ENCODE measurements around the gene CHCHD5. TPM values are rescaled to one million over a fixed set of nuclear protein-coding genes. Genes with fewer than 3 reads are reported as not detected.

CHCHD5 gene
- total and polyA plus RNA-seq, 2 of the 4 experiments (the other 2 are of a cell fraction), result 4.8 to 40.1 TPM

DNA sequence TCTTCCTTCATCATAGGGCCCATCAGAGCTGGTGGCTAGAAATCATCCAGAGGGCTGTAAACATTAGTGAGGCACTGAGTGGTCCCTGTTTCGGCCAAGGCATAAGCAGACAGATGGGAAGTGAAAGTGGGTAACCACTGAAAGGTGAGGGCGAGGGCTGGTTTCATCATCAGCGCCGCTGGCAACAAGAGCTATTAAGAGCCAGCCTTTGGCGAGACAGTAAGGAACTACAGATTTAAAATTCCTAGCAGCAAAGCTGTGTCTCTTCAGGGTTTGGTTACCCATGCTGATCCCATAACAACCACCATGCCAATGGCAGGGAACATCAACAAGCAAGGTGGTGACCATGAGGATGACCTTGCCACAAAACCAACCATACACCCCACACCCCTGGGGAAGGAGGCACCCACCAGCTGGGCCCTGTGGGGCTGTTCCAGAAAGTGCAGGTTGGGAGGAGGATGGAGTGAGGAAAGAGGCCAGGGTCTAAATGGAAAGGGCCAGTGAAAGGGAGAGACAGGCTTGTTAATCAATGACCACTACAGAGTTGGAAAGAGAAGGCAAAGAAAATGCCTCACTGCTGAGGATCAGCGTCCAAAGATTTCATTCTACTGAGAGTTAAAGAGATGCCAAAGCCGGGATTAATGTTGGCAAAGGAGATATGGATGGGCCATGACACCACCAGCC, 52.3 kb downstream of the CHCHD5 start:
- H2BK5ac ChIP-seq (ENCODE audit: low read depth, low read length, poor library complexity, severe bottlenecking), result no peak overlapping the region
- no peak overlapping the region for H3K4ac ChIP-seq (ENCODE audit: low read depth, low read length)
- no peaks in the 10 kb centered on the region for H4K20me1 ChIP-seq (ENCODE audit: insufficient read depth, low read length)
- no peaks in the 10 kb centered on the region for H3K9me3 ChIP-seq (ENCODE audit: control insufficient read depth, insufficient read depth, low read length)
- 90% methylated on average over 5 of the region's 7 CpGs; no CpG with 5 or more reads in 1 of the 2 experiments for WGBS, 2 experiments (ENCODE audit: extremely low coverage in 2 of 2, insufficient read length in 1 of 2)
- ATAC-seq (ENCODE audit: low read depth) (no peak), DNase-seq (no peak)
- in situ Hi-C loops (cut with MboI; ENCODE audit: low sequenced_read_pairs), result no loop called here
- H2BK20ac ChIP-seq (ENCODE audit: low read depth, low read length), result no peak overlapping the region; the same call in 1 of the 2 replicates
- ChIA-PET POLR2A (ENCODE audit: unreplicated experiment) (no interaction called here), CTCF (interaction anchor here (0.5 to 0.6 kb wide), 2 partner anchors 43 to 155 kb away, joined by 3 to 5 read pairs; no protein-coding TSS in a partner anchor)
- H3K4me3 ChIP-seq (ENCODE audit: insufficient read depth, low read depth, low read length), result no peak overlapping the region
- H3K27me3 ChIP-seq (ENCODE audit: control insufficient read depth, insufficient read depth, low read length), result no peaks in the 10 kb centered on the region
- H4K8ac ChIP-seq (ENCODE audit: low read depth in 2 of 2, low read length in 2 of 2), result no peak overlapping the region
- no peak overlapping the region for H3K18ac ChIP-seq (ENCODE audit: low read depth, low read length)
- H3K4me1 ChIP-seq (ENCODE audit: control insufficient read depth, insufficient read depth, low read length), result peaks cover 16% of the 10 kb centered on the region
- no peak overlapping the region for H3K9ac ChIP-seq (ENCODE audit: low read depth, low read length)
- peaks cover 18% of the 10 kb centered on the region for H3K9me1 ChIP-seq (ENCODE audit: insufficient read depth, low read length)
- H3K14ac ChIP-seq (replicated peaks; ENCODE audit: low read depth, low read length), result no peak overlapping the region
- no peak overlapping the region; the same call in 1 of the 2 replicates for H2AK5ac ChIP-seq (ENCODE audit: low read depth, low read length)
- no TSS peak for BruUV-seq (replicated peaks)
- no peak overlapping the region for H3K23ac ChIP-seq (ENCODE audit: low read depth, low read length)
- intact Hi-C loops (cut with micrococcal nuclease), result no loop called here
- no peaks in the 10 kb centered on the region for H3K79me1 ChIP-seq (ENCODE audit: low read depth in 1 of 2, low read length in 2 of 2)
- H3K27ac ChIP-seq (ENCODE audit: insufficient read depth, low read length), result no peak overlapping the region
- H2BK120ac ChIP-seq (ENCODE audit: low read depth, low read length), result 0 out of 2 replicates have a peak overlapping the region, but pooled peaks have one; percentile 6
- no peak overlapping the region; the same call in 2 of the 3 replicates for H2BK15ac ChIP-seq (ENCODE audit: low read depth, low read length)
- H2AFZ ChIP-seq (replicated peaks; ENCODE audit: low read length, poor library complexity), result no peak overlapping the region
- no peak overlapping the region for H2AK9ac ChIP-seq (replicated peaks; ENCODE audit: low read depth, low read length, poor library complexity)
- H4K91ac ChIP-seq (ENCODE audit: insufficient read depth, low read depth, low read length), result no peak overlapping the region
- TF ChIP-seq, protein P1, sequence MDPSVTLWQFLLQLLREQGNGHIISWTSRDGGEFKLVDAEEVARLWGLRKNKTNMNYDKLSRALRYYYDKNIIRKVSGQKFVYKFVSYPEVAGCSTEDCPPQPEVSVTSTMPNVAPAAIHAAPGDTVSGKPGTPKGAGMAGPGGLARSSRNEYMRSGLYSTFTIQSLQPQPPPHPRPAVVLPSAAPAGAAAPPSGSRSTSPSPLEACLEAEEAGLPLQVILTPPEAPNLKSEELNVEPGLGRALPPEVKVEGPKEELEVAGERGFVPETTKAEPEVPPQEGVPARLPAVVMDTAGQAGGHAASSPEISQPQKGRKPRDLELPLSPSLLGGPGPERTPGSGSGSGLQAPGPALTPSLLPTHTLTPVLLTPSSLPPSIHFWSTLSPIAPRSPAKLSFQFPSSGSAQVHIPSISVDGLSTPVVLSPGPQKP (IDR thresholded peaks at IDR 0.05; ENCODE audit: borderline replicate concordance, low read depth, low read length), result no peak
- TF ChIP-seq CEBPB (IDR thresholded peaks at IDR 0.05; ENCODE audit: low read depth, low read length) (no peak), MAZ (IDR thresholded peaks at IDR 0.05; ENCODE audit: borderline replicate concordance, low read depth, low read length) (no peak), NFE2L2 (IDR thresholded peaks at IDR 0.05; ENCODE audit: low read depth, low read length) (no peak)
- H3K56ac ChIP-seq (ENCODE audit: extremely low read depth, insufficient read depth, low read length), result no peak overlapping the region
- H3K36me3 ChIP-seq (ENCODE audit: control insufficient read depth, insufficient read depth, low read length), result no peaks in the 10 kb centered on the region
- no peak overlapping the region for H3K4me2 ChIP-seq (ENCODE audit: low read depth, low read length)
- dilution Hi-C loops (cut with HindIII; ENCODE audit: low sequenced_read_pairs, unreplicated experiment), result no loop called here
- H4K5ac ChIP-seq (ENCODE audit: low read depth, low read length), result no peak overlapping the region

Data from IMR-90 (cell line).